HUDEP-2 (cell line): Measurements from ENCODE around the gene KLB.

Source experiments
- DNase-seq, 76 experiments: peaks; one replicate each; lab custom pipeline; 2025; ENCODE audit not compliant: unreplicated experiment in 76 of 76; lab: John Stamatoyannopoulos, UW

KLB gene

DNA sequence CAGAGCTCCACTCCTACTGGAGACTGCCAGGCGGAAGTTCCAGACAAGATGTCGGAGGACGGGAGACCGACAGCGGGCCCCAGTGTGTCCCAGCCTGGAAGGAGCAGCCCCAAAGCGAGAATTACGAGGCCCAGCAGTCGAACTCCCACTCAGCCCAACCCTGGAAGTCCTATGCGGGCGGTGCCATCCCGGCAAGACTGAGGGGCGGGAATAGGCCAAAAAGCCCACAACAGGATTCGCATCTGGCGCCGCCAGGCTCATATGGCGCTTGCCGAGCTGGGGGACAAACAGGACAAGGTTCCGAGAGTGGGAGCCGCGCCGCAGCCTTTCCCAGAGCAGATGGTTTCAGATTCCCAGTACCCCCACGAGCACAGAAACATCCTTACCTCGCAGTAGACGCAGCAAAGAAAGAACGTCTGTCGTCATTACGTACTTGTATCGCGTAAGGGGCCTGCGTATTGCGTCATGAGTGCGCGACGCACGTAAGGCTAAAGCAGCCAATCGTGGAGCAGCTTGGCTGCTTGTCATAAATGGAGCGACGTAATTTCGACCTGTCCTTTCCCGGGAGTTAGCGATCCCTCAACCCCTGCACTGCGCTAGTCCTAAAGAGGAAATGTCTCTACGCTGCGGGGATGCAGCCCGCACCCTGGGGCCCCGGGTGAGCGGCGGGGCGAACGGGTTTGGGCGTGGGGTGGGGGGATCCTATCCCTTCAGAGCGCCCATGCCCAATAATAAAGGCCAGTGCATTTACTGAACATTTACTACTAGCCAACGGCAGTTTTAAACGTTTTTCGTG lies 52.0 kb downstream of the KLB start, which contains the start of the genes LIAS and RPL9:
LIAS (plus strand) TSS at position 552 of the 796 bp plus-strand sequence; CDS start at position 614, 62 bp downstream.
RPL9 (minus strand) TSS at position 418 of the 796 bp plus-strand sequence. CDS start 483 bp downstream, outside the sequence.
- peak; percentile 43 to 97 (median 89) for DNase-seq

DNA sequence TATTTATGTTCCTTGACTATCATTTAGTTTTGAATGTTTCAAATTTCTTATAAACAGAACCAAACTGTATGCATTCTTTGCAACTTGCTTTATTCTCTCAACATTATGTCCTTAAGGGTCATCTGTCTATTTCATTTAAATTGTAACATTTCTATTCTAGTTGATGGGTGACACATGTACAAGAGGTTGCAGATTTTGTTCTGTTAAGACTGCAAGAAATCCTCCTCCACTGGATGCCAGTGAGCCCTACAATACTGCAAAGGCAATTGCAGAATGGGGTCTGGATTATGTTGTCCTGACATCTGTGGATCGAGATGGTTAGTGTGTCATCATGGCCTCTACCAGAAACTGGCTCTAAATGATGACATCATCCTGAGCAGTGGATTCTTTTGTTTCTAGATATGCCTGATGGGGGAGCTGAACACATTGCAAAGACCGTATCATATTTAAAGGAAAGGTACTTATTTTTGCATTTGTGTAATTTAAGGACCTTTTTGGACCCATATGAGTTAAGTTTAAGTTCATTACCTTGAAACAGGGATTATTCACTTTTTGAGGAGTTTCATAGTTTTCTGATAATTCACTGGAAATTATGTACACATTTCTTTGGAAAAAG lies 58.3 kb downstream of the KLB start:
- peak in 17 of 76 experiments; percentile 1 to 56 (median 23) for DNase-seq

DNA sequence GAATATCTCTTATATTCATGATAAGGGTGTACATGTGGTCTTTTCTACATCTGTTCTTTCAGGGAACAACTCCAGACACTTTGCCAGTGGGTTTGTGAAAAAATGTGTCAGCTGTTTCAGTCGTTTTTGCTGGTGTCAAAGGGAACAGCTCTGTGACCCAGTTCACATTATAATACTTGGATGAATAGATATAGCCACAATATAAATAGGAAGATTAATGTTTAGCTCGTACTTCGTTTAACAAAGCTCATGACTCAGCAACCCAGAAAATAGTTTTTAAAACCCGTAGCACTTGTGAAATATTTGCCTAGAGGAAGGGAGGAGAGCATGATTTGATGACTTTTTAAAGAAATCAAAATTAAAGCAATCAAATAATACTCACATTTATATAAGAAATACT lies 60.0 kb downstream of the KLB start:
- DNase-seq, result no peak

DNA sequence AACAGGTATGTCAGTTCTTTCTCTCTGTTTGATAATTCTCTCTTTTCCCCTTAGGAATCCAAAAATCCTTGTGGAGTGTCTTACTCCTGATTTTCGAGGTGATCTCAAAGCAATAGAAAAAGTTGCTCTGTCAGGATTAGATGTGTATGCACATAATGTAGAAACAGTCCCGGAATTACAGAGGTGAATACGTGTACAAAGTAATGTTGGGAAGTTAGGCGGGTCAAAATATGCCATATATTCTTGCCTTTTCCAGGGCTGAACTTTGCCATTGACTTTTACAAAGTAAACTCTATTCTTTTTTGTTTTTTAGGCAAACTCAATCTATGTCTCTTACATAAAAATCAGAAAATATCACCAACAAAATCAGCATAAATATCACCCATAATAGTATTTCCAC lies 60.7 kb downstream of the KLB start:
- DNase-seq, result no peak

DNA sequence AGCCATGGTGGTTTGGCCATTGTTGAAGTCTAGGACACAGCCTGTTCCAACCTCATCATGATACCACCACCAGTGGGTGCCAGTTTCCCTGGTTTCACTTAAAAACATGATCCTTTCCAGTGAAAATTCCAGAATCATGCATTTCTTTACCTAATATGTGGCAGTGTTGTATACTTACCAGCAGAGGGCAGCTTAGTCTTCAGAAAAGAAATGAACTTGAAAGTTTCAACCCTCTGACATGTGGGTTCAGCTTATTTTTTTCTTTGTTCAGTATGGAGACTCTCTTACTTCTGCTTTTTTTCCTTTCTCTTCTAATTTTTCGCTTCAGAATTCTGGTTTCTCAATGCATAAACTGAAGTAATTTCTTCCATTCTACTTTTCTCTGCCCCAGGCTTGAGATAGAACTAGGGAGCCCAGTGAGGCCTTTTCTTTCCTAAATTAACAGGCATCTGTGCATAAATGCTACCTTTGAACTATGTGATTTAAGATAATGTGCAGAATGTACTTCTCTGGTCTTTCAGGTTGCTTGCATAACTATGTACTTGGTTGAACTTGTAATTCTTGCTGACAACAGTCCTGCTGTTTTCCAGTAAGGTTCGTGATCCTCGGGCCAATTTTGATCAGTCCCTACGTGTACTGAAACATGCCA lies 62.8 kb downstream of the KLB start:
- DNase-seq, result peak in 35 of 76 experiments; percentile 1 to 61 (median 25)

DNA sequence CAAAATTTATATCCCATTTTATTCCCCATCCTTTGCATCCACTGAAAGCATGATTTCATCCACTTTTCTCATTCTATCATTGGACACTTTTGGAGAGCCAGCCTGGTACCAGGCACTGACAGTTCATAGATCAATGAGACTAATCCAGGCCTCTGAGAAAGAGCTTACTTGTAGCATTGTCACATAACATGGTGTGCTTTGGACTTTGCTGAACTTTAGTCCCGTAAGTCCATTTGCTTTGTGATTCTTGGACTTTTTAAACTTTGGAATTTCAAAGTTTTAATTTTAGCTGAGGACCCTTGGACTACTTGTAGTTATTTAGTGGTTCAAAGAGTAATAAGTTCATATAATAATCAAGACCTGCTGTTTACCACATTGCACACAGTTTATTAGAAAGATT lies 63.7 kb downstream of the KLB start:
- no peak for DNase-seq

DNA sequence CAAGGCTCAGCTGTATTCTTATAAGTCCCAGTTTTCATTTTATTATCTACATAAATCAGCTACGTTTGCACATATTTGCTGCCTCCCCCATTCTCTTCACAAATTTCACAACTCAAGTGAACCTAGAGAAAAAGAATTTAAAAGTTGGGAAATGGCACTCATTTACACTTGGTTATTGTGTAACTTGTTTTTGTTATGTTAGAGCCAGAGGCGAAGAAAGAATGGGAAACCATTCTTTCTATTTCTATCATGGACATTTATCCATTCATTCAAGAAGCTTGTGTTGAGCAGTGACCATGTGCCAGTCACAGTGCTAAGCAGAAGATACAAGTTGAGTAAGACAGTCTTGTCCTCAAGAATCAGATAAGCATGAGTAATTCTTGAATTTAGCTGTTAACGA lies 65.7 kb downstream of the KLB start:
- DNase-seq, result no peak

DNA sequence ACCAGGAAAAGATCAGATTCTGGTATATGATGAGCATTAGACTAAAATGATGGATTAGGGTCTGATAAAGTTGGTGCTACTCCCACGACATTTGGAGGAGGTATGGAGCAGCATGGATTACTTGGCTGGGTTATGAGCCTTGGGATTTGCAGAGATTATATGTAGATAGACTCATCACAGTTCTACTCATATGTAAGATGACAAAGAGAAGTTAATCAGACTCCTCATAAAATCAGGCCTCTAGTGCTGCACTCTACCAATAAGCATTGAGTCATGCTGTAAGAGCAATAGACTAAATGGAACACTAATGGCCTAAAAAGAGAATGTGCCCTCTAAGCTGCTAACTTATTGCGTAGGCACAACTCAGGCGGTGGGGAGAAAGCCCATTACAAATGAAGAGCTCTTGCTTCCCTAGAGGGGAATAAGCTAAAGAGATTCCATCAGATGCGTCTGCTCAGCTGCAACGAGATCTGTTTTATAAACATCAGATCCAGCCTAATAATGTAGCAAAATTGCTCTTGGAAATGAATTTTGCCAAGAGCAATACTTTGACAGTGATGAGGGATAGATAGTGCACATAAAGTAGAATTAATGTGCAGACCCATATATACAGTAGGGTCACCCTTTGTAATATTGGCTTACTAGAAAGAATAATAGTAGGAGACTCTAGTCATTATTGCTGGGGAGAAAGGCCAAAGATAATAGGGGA lies 69.6 kb downstream of the KLB start:
- DNase-seq, result no peak

DNA sequence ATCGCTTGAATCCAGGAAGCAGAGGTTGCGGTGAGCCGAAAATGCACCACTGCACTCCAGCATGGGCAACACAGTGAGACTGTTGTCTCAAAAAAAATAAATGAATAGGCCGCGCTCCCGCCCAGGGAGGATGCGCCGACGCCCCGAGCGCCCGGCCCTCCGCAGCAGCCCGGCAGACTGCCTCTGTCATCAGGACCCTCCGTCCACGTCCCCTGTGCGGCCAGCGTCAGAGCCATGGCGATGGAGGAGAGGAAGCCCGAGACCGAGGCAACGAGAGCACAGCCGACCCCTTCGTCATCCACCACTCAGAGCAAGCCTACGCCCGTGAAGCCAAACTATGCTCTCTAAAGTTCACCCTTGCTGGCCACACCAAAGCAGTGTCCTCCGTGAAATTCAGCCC lies 73.5 kb downstream of the KLB start:
- no peak for DNase-seq

DNA sequence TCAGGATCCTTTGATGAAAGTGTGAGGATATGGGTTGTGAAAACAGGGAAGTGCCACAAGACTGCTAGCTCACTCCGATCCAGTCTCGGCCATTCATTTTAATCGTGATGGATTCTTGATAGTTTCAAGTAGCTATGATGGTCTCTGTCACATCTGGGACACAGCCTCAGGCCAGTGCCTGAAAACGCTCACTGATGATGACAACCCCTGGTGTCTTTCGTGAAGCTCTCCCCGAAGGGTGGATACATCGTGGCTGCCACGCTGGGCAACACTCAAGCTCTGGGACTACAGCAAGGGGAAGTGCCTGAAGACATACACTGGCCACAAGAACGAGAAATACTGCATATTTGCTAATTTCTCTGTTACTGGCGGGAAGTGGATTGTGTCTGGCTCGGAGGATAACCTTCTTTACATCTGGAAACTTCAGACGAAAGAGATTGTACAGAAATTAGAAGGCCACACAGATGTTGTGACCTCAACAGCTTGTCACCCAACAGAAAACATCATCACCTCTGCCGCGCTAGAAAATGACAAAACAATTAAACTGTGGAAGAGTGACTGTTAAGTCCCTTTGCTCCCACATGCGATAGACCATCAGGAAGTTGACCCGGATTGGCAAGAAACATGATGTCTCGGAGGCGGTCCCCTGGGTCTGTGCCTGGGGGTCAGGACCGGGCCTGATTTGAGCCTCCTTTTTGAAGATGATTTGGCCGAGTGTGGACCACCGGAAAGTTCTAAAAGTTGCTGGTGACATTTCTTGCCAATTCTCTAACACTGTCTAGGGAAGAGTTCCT lies 74.4 kb downstream of the KLB start:
- no peak for DNase-seq

DNA sequence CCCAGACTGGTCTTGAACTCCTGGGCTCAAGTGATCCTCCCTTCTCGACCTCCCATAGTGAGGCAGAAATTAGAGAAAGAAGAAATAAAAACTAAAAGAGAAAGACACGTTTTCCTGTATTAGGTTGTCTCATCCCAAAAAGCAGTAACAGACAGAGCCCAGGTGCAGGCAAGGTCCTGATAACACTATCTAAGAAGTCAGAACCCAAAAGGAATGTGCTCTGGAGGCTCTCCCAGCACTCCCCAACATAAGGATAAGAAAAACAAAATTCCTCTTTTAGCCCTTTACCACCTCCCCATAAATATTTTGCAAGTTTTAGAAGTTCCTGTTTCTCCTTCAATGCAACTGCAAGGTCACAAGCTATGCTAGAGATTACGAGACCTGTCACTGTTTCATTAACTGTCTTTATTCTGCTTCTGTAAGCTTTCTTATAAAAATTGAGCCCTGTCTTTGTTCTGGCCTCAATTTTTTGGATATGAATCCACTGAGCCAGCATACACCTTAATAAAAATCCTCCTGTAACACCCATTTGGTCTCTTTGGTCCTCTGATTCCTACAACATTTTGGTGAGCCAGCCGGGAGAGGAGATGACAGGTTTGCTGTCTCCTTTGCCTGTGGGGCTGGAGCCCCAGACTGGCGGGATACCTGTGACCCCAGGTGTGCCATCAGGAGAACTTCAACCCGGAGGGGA lies 78.0 kb downstream of the KLB start:
- DNase-seq, result no peak

DNA sequence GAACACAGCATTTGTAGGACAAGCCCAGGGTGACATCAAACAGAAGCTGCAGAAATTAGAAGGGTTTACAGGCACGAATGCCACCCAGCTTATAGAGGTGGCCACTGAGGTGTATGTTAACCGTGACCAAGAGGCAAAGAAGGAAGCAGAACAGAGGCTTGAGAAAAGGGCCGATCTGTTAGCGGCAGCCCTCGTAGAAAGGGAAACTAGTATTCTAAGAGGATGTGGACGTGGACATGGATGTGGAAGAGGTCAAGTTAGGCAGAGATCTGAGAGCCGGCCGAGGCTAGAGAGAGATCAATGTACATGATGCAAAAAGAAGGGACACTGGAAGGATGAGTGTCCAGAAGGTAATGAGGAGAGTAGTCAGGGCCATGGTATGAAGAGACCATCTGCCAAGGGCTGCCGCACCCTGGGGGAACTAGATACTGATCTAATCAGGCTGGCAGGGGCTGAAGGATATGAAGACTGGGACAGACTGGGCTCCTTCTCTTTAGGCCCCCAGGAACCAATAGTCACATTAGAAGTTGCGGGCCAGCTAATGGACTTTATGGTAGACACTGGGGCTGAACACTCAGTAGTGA lies 79.6 kb downstream of the KLB start:
- no peak for DNase-seq

DNA sequence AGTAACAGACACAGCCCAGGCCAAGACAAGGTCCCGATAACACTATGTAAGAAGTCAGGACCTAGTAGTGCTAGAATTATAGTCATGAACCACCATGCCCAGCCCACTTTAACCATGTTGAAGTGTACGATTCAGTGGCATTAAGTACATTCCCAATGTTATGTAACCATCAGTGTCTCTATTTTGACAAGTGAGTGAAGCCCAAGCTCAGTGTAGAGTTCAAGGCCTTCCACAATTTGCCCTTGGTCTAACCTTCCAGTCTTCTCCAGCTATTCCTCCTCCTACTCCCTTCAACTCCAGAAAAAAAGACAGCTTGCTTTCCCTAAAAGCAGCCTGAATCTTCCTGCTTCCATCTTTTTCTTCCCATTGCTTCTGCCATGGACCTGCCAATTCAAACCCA lies 83.6 kb downstream of the KLB start:
- no peak for DNase-seq

DNA sequence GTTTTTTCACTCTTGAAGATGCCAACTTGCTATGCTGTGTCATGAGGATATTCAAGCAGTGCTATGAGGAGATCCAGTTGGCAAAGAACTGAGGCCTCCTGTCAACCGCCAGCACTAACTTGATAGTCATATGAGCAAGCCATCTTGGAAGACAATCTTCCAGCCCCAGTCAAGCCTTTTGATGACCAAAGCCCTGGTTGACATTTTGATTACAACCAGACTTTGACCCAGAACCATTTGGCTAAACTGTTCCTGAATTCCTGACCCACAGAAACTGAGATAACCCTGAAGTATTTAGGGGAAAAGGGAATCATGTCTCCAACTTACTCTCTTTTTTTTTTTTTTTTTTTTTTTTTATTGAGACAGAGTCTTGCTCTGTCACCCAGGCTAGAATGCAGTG lies 87.6 kb downstream of the KLB start:
- no peak for DNase-seq

DNA sequence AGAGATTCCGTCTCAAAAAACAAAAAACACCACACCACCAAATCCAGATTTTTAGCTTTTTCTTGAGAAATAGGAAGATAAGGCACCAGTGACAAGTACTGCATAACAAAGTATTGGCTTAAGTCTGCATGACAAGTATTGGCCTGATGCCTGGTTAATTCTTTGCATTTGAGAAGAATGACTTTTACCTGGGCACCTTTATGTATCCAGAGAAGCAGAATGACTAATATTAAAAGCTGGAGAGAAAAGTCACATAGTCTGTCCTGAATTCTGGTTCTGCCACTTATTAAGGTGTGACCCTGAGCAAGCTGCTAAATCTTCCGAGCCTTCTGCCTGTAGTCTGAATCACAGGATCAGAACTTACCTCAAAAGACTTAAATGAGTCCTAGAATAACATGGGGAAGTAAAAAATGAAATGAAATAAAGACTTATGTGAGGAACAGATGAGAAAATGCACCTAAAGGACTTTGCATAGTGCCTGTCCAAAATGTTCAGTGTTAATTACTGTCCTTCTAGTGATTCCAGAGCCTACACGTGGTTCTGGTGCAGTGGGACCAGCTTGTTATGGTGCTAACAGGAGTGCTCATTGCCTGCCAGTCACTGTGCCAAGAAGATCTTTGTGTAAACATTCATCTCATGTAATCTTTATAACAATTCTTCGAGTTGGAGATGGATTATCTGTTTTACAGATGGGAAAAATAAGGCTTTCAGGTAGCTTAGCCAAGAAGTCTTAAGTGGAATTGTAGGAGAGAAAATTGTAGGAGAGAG lies 88.9 kb downstream of the KLB start:
- DNase-seq, result no peak

DNA sequence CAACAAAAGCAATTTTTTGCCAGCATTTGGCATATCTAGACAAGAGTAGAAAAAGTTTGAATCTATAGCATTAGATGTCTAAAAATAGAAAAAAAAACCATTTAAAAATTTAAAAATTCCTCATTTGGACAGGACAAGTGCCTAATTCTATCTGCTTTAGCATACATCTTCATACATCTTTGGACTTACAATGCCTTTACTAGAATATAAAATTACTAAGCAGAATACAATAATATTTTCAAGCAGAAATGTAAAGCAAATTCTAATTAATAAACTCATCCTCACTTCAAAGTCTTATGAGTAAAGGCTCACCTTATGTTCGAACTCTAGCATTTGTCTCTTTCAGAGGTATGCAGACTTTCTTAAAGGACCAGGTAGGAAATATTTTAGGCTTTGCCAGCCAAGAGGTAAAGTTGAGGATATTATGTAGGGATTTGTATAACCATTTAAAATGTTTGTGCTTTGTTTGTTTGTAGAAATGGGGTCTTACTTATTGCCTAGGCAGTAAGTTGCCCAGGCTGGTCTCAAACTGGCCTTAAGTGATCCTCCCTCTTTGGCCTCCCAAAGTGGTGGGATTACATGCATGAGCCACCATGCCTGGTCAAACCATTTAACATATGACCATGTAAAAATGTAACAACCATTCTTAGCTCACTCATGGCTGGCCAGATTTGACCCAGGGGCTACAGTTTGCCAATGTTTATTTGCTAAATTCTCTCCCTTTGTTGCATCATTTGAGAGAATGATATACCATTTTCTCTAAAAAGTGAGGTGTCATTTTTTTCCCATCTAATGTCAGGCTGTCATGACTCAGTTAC lies 91.4 kb downstream of the KLB start:
- DNase-seq, result no peak

DNA sequence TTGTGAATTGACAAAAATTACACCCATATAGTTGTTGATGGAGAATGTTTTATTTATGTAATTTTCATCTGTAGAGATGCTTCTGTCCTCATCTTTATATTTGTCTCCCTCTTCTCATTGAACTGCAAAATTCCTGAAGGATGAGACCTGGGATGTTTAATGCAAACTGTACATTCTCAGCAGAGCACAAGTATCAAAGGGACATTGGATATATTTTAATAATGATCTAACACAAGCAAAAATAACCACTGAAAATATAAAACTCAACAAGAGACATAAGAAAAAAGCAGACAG lies 91.9 kb downstream of the KLB start:
- DNase-seq, result no peak
